Measurements from ENCODE around the gene SPSB1. TPM values are rescaled to one million over a fixed set of nuclear protein-coding genes. Genes with fewer than 3 reads are reported as not detected.

Gene SPSB1
- total and polyA plus RNA-seq, 2 donors from 2014 or later, result 12.7 to 25.9 TPM

GRCh38 chr1:9319208-9319788 is 26.6 kb downstream of the SPSB1 start:
- Histone ChIP-seq H3K36me3 (ENCODE audit: control insufficient read depth in 2 of 3, insufficient read depth in 3 of 3, low read length in 3 of 3) (peaks cover 0 to 3% (median 0%) of the 10 kb centered on the region in 3 donors), H3K4me3 (ENCODE audit: low read length in 3 of 3) (no peak overlapping the region), H3K9ac (ENCODE audit: low read length in 3 of 3) (no peak overlapping the region), H3K4me1 (ENCODE audit: control insufficient read depth in 2 of 3, insufficient read depth in 2 of 3, low read depth in 1 of 3, low read length in 3 of 3) (peaks cover 0 to 24% (median 4%) of the 10 kb centered on the region in 3 donors), H3K27ac (ENCODE audit: low read depth in 2 of 2, low read length in 2 of 2) (no peak overlapping the region), H3K27me3 (ENCODE audit: control insufficient read depth, insufficient read depth, low read length) (no peaks in the 10 kb centered on the region), H3K9me3 (ENCODE audit: control insufficient read depth in 2 of 3, insufficient read depth in 1 of 3, low read length in 3 of 3) (no peaks in the 10 kb centered on the region)
- DNase-seq (no peak), FAIRE-seq (no peak)
- intact Hi-C loops (cut with DNase I), result no loop called here
- TF ChIP-seq CTCF (IDR thresholded peaks at IDR 0.05; ENCODE audit: borderline replicate concordance, extremely low read depth, insufficient read depth), result no peak

GRCh38 chr1:9319789-9320519 is 27.3 kb downstream of the SPSB1 start:
- no peak overlapping the region for H3K9ac ChIP-seq (ENCODE audit: low read length in 3 of 3)
- H3K4me1 ChIP-seq (ENCODE audit: control insufficient read depth in 2 of 3, insufficient read depth in 2 of 3, low read depth in 1 of 3, low read length in 3 of 3), result peaks cover 0 to 24% (median 4%) of the 10 kb centered on the region in 3 donors
- H3K27me3 ChIP-seq (ENCODE audit: control insufficient read depth, insufficient read depth, low read length), result no peaks in the 10 kb centered on the region
- DNase-seq, result no peak
- peaks cover 0 to 3% (median 0%) of the 10 kb centered on the region in 3 donors for H3K36me3 ChIP-seq (ENCODE audit: control insufficient read depth in 2 of 3, insufficient read depth in 3 of 3, low read length in 3 of 3)
- no peak overlapping the region for H3K4me3 ChIP-seq (ENCODE audit: low read length in 3 of 3)
- intact Hi-C loops (cut with DNase I), result no loop called here
- no peak for TF ChIP-seq CTCF (IDR thresholded peaks at IDR 0.05; ENCODE audit: borderline replicate concordance, extremely low read depth, insufficient read depth)
- no peaks in the 10 kb centered on the region for H3K9me3 ChIP-seq (ENCODE audit: control insufficient read depth in 2 of 3, insufficient read depth in 1 of 3, low read length in 3 of 3)
- FAIRE-seq, result no peak
- H3K27ac ChIP-seq (ENCODE audit: low read depth in 2 of 2, low read length in 2 of 2), result no peak overlapping the region

GRCh38 chr1:9320520-9321479 is 28.1 kb downstream of the SPSB1 start:
- Histone ChIP-seq H3K9me3 (ENCODE audit: control insufficient read depth in 2 of 3, insufficient read depth in 1 of 3, low read length in 3 of 3) (no peaks in the 10 kb centered on the region), H3K4me1 (ENCODE audit: control insufficient read depth in 2 of 3, insufficient read depth in 2 of 3, low read depth in 1 of 3, low read length in 3 of 3) (peaks cover 0 to 20% (median 4%) of the 10 kb centered on the region in 3 donors), H3K27me3 (ENCODE audit: control insufficient read depth, insufficient read depth, low read length) (no peaks in the 10 kb centered on the region), H3K36me3 (ENCODE audit: control insufficient read depth in 2 of 3, insufficient read depth in 3 of 3, low read length in 3 of 3) (no peaks in the 10 kb centered on the region), H3K27ac (ENCODE audit: low read depth in 2 of 2, low read length in 2 of 2) (no peak overlapping the region), H3K9ac (ENCODE audit: low read length in 3 of 3) (no peak overlapping the region), H3K4me3 (ENCODE audit: low read length in 3 of 3) (no peak overlapping the region)
- intact Hi-C loops (cut with DNase I), result no loop called here
- DNase-seq (peak in 3 of 5 donors; percentile 45 to 68 (median 60)), FAIRE-seq (no peak)
- TF ChIP-seq CTCF (IDR thresholded peaks at IDR 0.05; ENCODE audit: borderline replicate concordance, extremely low read depth, insufficient read depth), result no peak

All from kidney (tissue), 14 donors.